Measurements from ENCODE around the gene ABRACL. TPM values are rescaled to one million over a fixed set of nuclear protein-coding genes. Genes with fewer than 3 reads are reported as not detected.

The ABRACL gene
- total RNA-seq, 1 donor = 42.3 TPM

GRCh38 chr6:138986578-138986977, 42.0 kb upstream of the ABRACL start:
- peak overlapping the region; percentile 75 for H3K27ac ChIP-seq (ENCODE audit: low read depth, low read length)
- H4K20me1 ChIP-seq (ENCODE audit: insufficient read depth, low read length) = peaks cover 18% of the 10 kb centered on the region
- peaks cover 63% of the 10 kb centered on the region for H3K79me2 ChIP-seq (ENCODE audit: insufficient read depth, low read length)
- H3K4me3 ChIP-seq (ENCODE audit: insufficient read depth, low read length) = peak overlapping the region; percentile 90
- no peak for TF ChIP-seq CTCF (IDR thresholded peaks at IDR 0.05; ENCODE audit: extremely low read depth, low read depth, low read length)
- peaks cover 23% of the 10 kb centered on the region for H3K4me1 ChIP-seq (ENCODE audit: insufficient read depth, low read length)
- H3K36me3 ChIP-seq (ENCODE audit: insufficient read depth, low read length) = no peaks in the 10 kb centered on the region
- H2AFZ ChIP-seq (ENCODE audit: low read length) = peak overlapping the region; percentile 91
- peak overlapping the region; percentile 95 for H3K4me2 ChIP-seq (ENCODE audit: insufficient read depth, low read length)
- H3K27me3 ChIP-seq (ENCODE audit: insufficient read depth, low read length) = no peaks in the 10 kb centered on the region
- no peaks in the 10 kb centered on the region for H3K9me3 ChIP-seq (ENCODE audit: low read depth, low read length)
- DNase-seq (ENCODE audit: insufficient read length, low spot score, missing footprints) = no peak

GRCh38 chr6:138987080-138987642, 41.4 kb upstream of the ABRACL start:
- peak; percentile 80 for DNase-seq (ENCODE audit: insufficient read length, low spot score, missing footprints)

GRCh38 chr6:138987643-138988468, 40.7 kb upstream of the ABRACL start, which contains the start of gene REPS1:
Gene REPS1, minus strand, starts transcription at chr6:138988253. Its CDS starts 571 bp downstream, at chr6:138987682.
- Histone ChIP-seq H3K27ac (ENCODE audit: low read depth, low read length) (peak within 1 kb of the TSS; percentile 75), H3K27me3 (ENCODE audit: insufficient read depth, low read length) (no peaks in the 10 kb centered on the region), H3K4me3 (ENCODE audit: insufficient read depth, low read length) (peak within 1 kb of the TSS; percentile 90), H3K4me2 (ENCODE audit: insufficient read depth, low read length) (peak within 1 kb of the TSS; percentile 95), H3K36me3 (ENCODE audit: insufficient read depth, low read length) (no peaks in the 10 kb centered on the region), H3K9me3 (ENCODE audit: low read depth, low read length) (no peaks in the 10 kb centered on the region), H4K20me1 (ENCODE audit: insufficient read depth, low read length) (peaks cover 18% of the 10 kb centered on the region), H3K79me2 (ENCODE audit: insufficient read depth, low read length) (peaks cover 50% of the 10 kb centered on the region), H2AFZ (ENCODE audit: low read length) (peak within 1 kb of the TSS; percentile 100), H3K4me1 (ENCODE audit: insufficient read depth, low read length) (peaks cover 23% of the 10 kb centered on the region)
- peak; percentile 80 for TF ChIP-seq CTCF (IDR thresholded peaks at IDR 0.05; ENCODE audit: extremely low read depth, low read depth, low read length)
- DNase-seq (ENCODE audit: insufficient read length, low spot score, missing footprints) = peak; percentile 99

More at GRCh38 chr6:138987080-138987642, 41.4 kb upstream of the ABRACL start:
- Histone ChIP-seq H3K4me3 (ENCODE audit: insufficient read depth, low read length) (peak overlapping the region; percentile 90), H3K4me1 (ENCODE audit: insufficient read depth, low read length) (peaks cover 23% of the 10 kb centered on the region), H4K20me1 (ENCODE audit: insufficient read depth, low read length) (peaks cover 18% of the 10 kb centered on the region), H3K79me2 (ENCODE audit: insufficient read depth, low read length) (peaks cover 57% of the 10 kb centered on the region), H3K4me2 (ENCODE audit: insufficient read depth, low read length) (peak overlapping the region; percentile 95), H2AFZ (ENCODE audit: low read length) (peak overlapping the region; percentile 91), H3K9me3 (ENCODE audit: low read depth, low read length) (no peaks in the 10 kb centered on the region), H3K27ac (ENCODE audit: low read depth, low read length) (peak overlapping the region; percentile 75), H3K27me3 (ENCODE audit: insufficient read depth, low read length) (no peaks in the 10 kb centered on the region), H3K36me3 (ENCODE audit: insufficient read depth, low read length) (no peaks in the 10 kb centered on the region)
- TF ChIP-seq CTCF (IDR thresholded peaks at IDR 0.05; ENCODE audit: extremely low read depth, low read depth, low read length) = no peak

GRCh38 chr6:138988469-138988834, 40.1 kb upstream of the ABRACL start:
- DNase-seq (ENCODE audit: insufficient read length, low spot score, missing footprints) = no peak
- peaks cover 23% of the 10 kb centered on the region for H3K4me1 ChIP-seq (ENCODE audit: insufficient read depth, low read length)
- no peaks in the 10 kb centered on the region for H3K36me3 ChIP-seq (ENCODE audit: insufficient read depth, low read length)
- no peak for TF ChIP-seq CTCF (IDR thresholded peaks at IDR 0.05; ENCODE audit: extremely low read depth, low read depth, low read length)
- no peaks in the 10 kb centered on the region for H3K27me3 ChIP-seq (ENCODE audit: insufficient read depth, low read length)
- peak overlapping the region; percentile 100 for H2AFZ ChIP-seq (ENCODE audit: low read length)
- H3K9me3 ChIP-seq (ENCODE audit: low read depth, low read length) = no peaks in the 10 kb centered on the region
- H3K4me2 ChIP-seq (ENCODE audit: insufficient read depth, low read length) = peak overlapping the region; percentile 89
- peak overlapping the region; percentile 90 for H3K4me3 ChIP-seq (ENCODE audit: insufficient read depth, low read length)
- peak overlapping the region; percentile 75 for H3K27ac ChIP-seq (ENCODE audit: low read depth, low read length)
- peaks cover 46% of the 10 kb centered on the region for H3K79me2 ChIP-seq (ENCODE audit: insufficient read depth, low read length)
- H4K20me1 ChIP-seq (ENCODE audit: insufficient read depth, low read length) = peaks cover 18% of the 10 kb centered on the region

All from osteoblast (primary cell).